GM08714 (cell line): Measurements from ENCODE around the gene AGAP3.

Source experiments
- H3K4me3 ChIP-seq: fragments of 200-500 bp; sonication (Bioruptor generic); 2 replicates; pipeline ENCODE4 v1.5.1; 2014; ENCODE audit warnings: mild to moderate bottlenecking, low read length, inconsistent platforms
- ZNF274 ChIP-seq: IDR thresholded peaks from 2 replicates; pipeline ENCODE4 v1.6.1; 2012; ENCODE audit warnings: mild to moderate bottlenecking, low read depth, low read length

The AGAP3 gene

DNA sequence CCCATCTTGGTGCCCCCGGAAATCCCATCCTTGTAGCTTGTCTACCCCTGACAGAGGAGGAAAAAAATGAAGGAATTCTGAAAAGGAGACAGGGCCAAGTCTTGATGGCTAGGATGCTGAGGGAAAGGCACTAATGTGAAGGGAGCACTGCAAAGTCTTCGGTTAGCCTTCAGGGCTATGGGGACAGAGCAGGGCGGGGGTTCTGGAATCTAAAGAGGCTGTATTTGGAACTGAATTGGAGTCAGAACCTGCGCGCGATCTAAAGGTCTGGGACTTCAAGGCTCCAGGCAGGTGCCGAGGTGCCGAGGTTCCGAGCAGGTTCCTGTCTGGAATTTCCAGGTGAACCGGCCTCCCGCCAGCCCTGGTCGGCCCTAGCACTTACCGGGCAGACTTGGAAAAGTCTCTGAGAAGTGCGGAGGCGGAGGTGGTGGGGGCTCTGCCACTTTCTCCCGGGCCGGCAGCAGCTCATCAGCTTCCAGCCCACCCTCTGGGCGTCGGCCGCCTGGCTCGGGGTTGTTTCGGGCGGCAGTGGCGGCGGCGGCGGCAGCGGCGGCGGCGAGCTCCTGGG lies 80.4 kb downstream of the AGAP3 start:
- TF ChIP-seq ZNF274, result no peak
- no peak overlapping the region; the same call in 1 of the 2 replicates for H3K4me3 ChIP-seq

- TF ChIP-seq ZNF274, result no peak
- H3K4me3 ChIP-seq, result peak within 1 kb of the TSS; percentile 37
Measured at GRCh38 chr7:151167197-151167961, 81.1 kb downstream of the AGAP3 start, which contains the start of gene GBX1. Gene GBX1, minus strand, starts transcription at chr7:151167694. Its CDS starts 146 bp downstream, at chr7:151167548.

DNA sequence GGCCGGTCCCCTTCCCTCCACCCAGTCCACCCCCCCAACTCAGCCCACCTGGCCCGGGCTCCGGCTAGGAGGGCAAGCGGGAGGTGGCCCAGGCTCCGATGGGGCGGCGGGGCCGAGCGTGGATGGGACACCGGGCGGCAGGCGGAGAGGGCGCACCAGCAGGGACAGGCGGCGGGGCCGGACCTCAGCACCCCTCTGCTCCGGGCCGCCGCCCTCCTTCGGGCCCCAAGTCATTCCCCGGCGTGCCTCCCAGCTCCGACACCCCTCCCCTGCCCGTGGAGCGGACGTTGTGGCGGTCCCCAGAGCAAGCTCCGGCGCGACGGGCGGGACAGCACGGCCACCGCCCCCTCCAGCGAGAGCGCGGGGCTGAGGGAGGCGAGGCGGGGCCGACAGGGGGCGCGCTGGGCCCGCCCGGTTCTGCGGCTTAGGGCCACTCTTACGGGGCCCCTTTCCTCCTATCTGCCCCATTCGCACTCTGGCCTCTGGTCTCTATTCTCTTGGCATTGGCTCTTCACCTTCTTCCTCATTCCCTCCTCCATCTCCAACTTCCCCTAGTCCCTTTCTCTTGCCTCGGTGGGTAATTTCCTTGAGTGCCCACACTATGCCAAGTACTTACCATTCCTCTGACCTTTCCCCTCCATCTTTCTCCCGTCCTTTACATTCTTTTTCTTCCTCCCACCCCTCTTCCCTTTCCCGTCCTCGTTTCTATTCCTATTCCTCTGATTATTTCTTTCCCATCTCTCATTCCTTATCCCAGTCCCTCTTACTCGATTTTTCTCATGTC lies 81.9 kb downstream of the AGAP3 start:
- peak overlapping the region; percentile 37 for H3K4me3 ChIP-seq
- TF ChIP-seq ZNF274, result no peak

DNA sequence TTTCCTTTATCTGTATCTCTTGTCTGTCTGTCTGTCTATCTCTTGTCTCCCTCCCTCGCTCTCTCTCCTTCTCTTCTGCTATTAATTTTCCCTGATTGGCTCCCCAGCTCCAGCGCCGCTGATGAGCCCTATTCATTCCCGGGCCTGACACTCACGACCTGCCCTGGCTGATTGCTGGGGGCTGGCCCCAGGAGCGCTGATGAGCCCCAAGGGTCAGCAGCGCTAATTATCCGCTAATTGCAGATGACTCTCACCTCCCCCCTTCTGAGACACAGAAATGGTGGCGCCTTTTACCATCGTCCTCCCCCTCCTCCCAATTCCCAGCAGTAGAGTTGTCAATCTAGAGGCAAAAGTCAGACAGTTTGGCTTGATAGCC lies 82.5 kb downstream of the AGAP3 start:
- no peak overlapping the region for H3K4me3 ChIP-seq
- no peak for TF ChIP-seq ZNF274

- H3K4me3 ChIP-seq, result no peak overlapping the region
- TF ChIP-seq ZNF274, result no peak
Measured at GRCh38 chr7:151172273-151173141, 86.2 kb downstream of the AGAP3 start.

DNA sequence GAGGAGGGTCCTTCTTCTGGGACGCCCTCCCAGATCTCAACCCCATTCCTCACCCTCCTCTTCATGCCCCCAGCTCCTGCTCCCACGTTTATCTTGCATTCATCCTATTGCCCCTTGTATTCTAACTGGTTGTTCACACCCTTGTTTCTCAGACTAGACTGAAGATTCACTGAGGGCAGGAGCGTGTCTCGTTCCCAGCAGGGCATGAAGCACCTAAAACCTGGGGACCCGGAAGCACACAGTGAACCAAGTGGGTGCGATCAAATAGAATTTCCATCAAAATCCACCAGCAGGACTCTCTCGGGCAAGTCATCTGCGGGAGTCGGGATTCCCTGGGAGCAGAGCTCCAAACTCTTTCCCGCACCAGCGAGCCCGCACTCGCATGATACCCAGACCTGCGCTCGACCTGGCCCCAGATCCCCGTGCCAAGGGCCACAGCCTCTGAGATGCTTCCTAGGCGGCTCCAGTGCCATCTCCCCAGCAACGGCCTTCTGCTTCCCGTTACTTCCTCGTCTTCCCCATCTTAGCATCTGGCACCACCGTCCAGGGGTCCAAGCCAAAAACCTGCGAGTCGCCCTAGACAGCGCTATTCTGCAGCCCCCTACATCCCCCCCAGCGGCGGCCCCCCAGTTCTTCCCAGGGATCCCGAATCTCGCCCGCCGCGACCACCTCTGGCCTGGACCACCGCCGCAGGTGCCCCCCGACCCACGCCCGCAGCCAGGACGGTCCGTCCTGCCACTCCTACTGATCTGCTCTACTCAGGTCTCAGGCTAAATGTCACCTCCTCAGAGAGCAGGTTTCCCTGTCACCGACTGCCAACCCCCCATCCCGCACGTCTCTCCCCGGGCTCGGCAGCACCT lies 87.3 kb downstream of the AGAP3 start:
- H3K4me3 ChIP-seq, result no peak overlapping the region
- TF ChIP-seq ZNF274, result no peak

DNA sequence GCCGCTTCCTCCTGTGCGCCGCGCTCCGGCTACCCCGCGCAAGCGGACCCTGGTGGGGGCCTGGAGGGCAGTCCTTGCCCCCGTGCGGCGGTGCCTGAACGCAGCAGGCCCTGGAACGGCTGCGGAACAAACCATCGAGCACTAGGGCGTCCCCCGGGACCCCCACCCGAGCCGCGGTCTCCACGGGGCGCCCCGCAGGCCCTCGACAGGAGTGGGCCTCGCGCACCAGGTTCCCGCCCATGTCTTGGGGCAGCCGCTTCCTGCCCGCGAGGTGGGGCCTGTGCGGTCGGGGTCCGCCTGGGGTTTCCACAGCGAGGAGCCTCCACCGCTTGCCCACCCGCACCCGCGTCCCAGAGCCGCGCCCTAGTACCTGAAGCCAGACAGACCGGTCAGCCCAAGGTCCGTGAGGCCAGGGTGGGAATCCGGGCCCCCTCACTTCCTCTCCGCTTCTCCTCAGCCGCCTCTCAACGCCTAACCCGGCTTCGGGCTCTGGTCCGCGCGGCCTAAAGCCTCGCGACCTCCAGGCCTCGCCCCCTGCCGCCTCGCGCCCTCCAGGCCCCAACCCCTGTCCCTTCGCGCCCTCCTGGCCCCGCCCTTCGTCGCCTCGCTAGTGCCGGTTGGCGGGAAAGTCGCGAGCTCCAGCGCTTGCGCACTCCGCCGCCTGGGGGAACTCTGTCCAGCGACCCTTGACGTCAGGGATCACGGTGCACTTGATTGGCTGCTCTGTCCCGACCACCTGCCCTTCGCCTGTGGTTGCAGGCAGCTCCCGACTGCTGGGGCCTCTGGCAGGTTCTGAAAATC lies 88.2 kb downstream of the AGAP3 start:
- TF ChIP-seq ZNF274, result no peak
- H3K4me3 ChIP-seq, result no peak overlapping the region

DNA sequence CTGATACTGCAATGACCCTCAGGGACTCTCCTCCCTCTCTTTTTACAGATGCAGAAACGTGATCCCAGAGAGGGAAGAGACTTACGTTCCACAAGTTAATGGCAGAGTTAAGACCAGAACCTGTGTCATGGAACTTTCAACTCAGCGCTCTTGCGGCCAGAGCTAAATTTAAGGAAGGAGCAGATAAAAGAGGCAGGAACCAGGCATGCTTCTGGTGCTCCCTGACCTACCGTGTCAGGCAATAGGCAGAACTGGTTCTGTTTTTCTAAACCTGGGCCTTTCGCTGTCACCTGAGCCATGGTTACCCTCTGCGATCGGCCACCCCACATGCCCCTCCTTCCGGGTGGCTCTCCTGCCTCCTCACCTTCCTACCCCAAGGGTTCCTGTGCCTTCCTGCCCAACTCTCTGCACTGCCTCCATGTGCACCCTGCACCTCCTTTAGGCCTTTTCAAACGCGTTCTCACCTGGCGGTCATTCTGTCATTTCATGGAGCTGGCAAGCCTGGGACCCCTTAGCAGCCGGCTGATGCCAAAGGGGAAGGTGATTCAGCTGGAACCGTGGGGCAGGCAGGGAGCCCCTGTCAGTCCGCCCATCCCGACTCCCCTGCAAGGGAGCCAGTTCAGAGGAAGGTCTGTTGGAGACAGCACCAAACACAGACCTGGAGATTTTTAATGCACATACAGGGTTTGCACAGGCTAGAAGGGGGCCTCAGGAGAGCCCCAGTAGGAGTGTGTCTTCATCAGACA lies 88.9 kb downstream of the AGAP3 start:
- TF ChIP-seq ZNF274, result no peak
- H3K4me3 ChIP-seq, result no peak overlapping the region

- no peak for TF ChIP-seq ZNF274
Measured at GRCh38 chr7:151175793-151176311, 89.6 kb downstream of the AGAP3 start.

GRCh38 chr7:151176401-151176800 lies 90.1 kb downstream of the AGAP3 start:
- no peak for TF ChIP-seq ZNF274
- no peak overlapping the region for H3K4me3 ChIP-seq

More at GRCh38 chr7:151175793-151176311, 89.6 kb downstream of the AGAP3 start:
- no peak overlapping the region for H3K4me3 ChIP-seq

- no peak overlapping the region for H3K4me3 ChIP-seq
- TF ChIP-seq ZNF274, result no peak
Measured at GRCh38 chr7:151177310-151177709, 91.0 kb downstream of the AGAP3 start.
